ENCODE data around the gene GFRA1. TPM values are rescaled to one million over a fixed set of nuclear protein-coding genes. Genes with fewer than 3 reads are reported as not detected.
A peak's percentile ranks its signal among the peaks of the same experiment; 100 is the strongest.

GFRA1 gene
- total and polyA plus RNA-seq, 2 of the 4 experiments (the other 2 are of a cell fraction) = 9.1 to 9.3 TPM

DNA sequence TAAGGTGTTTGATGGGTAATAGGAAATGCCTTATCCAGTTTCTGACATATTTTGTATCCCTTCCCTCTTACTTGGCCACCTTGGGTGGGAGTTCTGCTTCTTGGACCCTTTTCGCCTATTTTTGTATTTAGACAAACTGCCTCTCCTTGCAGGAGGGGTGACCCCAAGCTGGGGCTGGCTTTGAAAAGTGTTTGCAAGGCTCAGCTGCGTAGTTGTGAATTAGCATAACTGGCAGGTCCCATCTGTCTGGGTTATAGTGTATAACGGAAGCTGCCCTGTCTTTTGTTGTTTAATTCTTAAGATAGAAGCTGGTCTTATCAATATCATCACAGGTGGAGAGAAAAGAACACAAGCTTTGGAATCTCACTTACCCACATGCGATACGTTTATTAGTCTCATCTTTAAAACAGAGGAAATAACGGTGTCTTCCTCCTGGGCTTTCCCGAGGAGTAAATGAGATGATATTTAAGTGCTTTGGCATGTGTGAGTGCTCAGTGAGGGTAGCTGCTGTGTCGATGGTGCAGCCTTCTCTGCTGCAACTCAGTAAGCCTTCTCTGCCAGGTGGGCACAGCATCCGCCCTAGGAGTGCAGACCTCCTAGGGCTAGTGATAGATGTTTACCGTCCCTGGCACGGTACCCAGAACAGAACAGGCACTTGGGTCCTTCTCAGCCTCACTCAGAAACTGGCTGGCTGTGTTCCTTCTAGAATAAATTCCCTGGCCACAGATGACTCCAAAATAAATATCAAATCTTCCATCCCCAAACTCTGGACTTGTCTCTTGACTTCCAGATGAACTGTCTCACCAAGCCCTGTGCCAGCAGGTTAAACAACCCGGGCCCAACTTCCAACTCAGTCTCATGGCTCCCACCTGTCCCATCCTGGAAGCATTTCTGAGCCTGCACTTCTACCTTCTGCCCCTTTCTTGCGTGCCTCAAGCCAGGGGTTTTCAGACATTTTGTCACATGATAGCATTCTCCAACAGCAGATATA, 227.3 kb downstream of the GFRA1 start (continued):
- TF ChIP-seq SMC3 (IDR thresholded peaks at IDR 0.05; ENCODE audit: low read depth, low read length) = no peak

DNA sequence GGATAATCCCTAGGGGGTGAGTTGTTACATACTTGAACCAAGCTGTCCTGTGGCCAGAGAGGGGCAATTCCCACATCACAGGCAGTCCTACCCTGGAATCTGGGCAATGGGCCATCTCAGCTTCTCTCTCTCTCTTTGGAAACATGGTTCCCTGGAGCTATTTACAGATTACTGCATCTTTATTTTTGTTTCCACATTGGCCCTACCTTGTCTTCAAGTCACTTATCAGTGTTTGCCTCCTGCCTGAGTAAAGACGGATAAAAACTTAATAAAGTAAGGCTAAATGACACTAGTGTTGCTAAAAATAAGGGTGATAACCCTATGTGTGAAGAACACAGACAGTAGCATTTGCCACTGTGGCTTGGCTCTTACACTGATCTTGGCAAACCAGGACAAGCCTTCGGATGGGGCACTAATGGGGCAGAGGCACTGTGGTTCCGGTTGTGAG, 228.2 kb downstream of the GFRA1 start:
- Histone ChIP-seq H4K8ac (ENCODE audit: low read depth in 2 of 2, low read length in 2 of 2) (no peak overlapping the region), H3K9me1 (ENCODE audit: insufficient read depth, low read length) (no peaks in the 10 kb centered on the region), H3K36me3 (ENCODE audit: control insufficient read depth, insufficient read depth, low read length) (no peaks in the 10 kb centered on the region), H3K14ac (replicated peaks; ENCODE audit: low read depth, low read length) (no peak overlapping the region), H3K4me3 (ENCODE audit: insufficient read depth, low read depth, low read length) (no peak overlapping the region), H2AFZ (replicated peaks; ENCODE audit: low read length, poor library complexity) (no peak overlapping the region), H2BK120ac (ENCODE audit: low read depth, low read length) (no peak overlapping the region), H2AK5ac (ENCODE audit: low read depth, low read length) (no peak overlapping the region), H3K4me1 (ENCODE audit: control insufficient read depth, insufficient read depth, low read length) (no peaks in the 10 kb centered on the region), H2BK5ac (ENCODE audit: low read depth, low read length, poor library complexity, severe bottlenecking) (no peak overlapping the region), H3K23ac (ENCODE audit: low read depth, low read length) (no peak overlapping the region), H3K27ac (ENCODE audit: insufficient read depth, low read length) (no peak overlapping the region), H3K79me1 (ENCODE audit: low read depth in 1 of 2, low read length in 2 of 2) (no peaks in the 10 kb centered on the region), H2BK20ac (ENCODE audit: low read depth, low read length) (no peak overlapping the region), H3K18ac (ENCODE audit: low read depth, low read length) (no peak overlapping the region), H3K4me2 (ENCODE audit: low read depth, low read length) (no peak overlapping the region), H2AK9ac (replicated peaks; ENCODE audit: low read depth, low read length, poor library complexity) (no peak overlapping the region), H4K91ac (ENCODE audit: insufficient read depth, low read depth, low read length) (no peak overlapping the region), H4K20me1 (ENCODE audit: insufficient read depth, low read length) (no peaks in the 10 kb centered on the region), H3K4ac (ENCODE audit: low read depth, low read length) (no peak overlapping the region), H3K9me3 (ENCODE audit: control insufficient read depth, insufficient read depth, low read length) (no peaks in the 10 kb centered on the region; the same call in 1 of the 2 replicates), H2BK15ac (ENCODE audit: low read depth, low read length) (no peak overlapping the region), H4K5ac (ENCODE audit: low read depth, low read length) (no peak overlapping the region), H3K56ac (ENCODE audit: extremely low read depth, insufficient read depth, low read length) (no peak overlapping the region), H3K9ac (ENCODE audit: low read depth, low read length) (no peak overlapping the region), H3K27me3 (ENCODE audit: control insufficient read depth, insufficient read depth, low read length) (no peaks in the 10 kb centered on the region)
- no CpG with 5 or more reads among the region's 3 CpGs for WGBS, 2 experiments (ENCODE audit: extremely low coverage in 2 of 2, insufficient read length in 1 of 2)
- ChIA-PET CTCF (no interaction called here), POLR2A (ENCODE audit: unreplicated experiment) (no interaction called here)
- ATAC-seq (ENCODE audit: low read depth) = peak; percentile 46; the same call in 1 of the 2 replicates
- TF ChIP-seq BHLHE40 (IDR thresholded peaks at IDR 0.05; ENCODE audit: low read depth, low read length) (no peak), MAZ (IDR thresholded peaks at IDR 0.05; ENCODE audit: borderline replicate concordance, low read depth, low read length) (no peak), POLR2A (IDR thresholded peaks at IDR 0.05; ENCODE audit: low read depth, low read length) (no peak), CHD1 (IDR thresholded peaks at IDR 0.05; ENCODE audit: low read depth, low read length) (no peak), CEBPB (IDR thresholded peaks at IDR 0.05; ENCODE audit: low read depth, low read length) (no peak), USF2 (IDR thresholded peaks at IDR 0.05; ENCODE audit: low read depth, low read length) (no peak), NFE2L2 (IDR thresholded peaks at IDR 0.05; ENCODE audit: low read depth, low read length) (no peak), RAD21 (IDR thresholded peaks at IDR 0.05; ENCODE audit: low read length) (no peak), MXI1 (IDR thresholded peaks at IDR 0.05; ENCODE audit: borderline replicate concordance, low read depth, low read length) (no peak)
- DNase-seq = no peak
- BruUV-seq (replicated peaks) = no TSS peak
- intact Hi-C loops (cut with micrococcal nuclease) = no loop called here
- dilution Hi-C loops (cut with HindIII; ENCODE audit: low sequenced_read_pairs, unreplicated experiment) = no loop called here
- in situ Hi-C loops (cut with MboI; ENCODE audit: low sequenced_read_pairs) = no loop called here
